Measurements from ENCODE around the gene PRRT3. TPM values are rescaled to one million over a fixed set of nuclear protein-coding genes. Genes with fewer than 3 reads are reported as not detected.
"Not testable (repeated sequence)": the region's sequence is repeated elsewhere in the genome, so short reads cannot be mapped to it uniquely, and the experiment has no call there.

Gene PRRT3
- total and polyA plus RNA-seq, 10 donors, result 0.65 to 2.4 (median 1.8) TPM

- no peak for DNase-seq
- 93 to 97% (median 94%) methylated on average over 10 of the region's 10 CpGs for WGBS, 5 donors
- intact Hi-C loops (cut with DNase I; ENCODE audit: low total_unique reads), result no loop called here
Observed at GRCh38 chr3:9940746-9941145, 11.5 kb downstream of the PRRT3 start.

GRCh38 chr3:9939906-9940305, 12.3 kb downstream of the PRRT3 start:
- intact Hi-C loops (cut with DNase I; ENCODE audit: low total_unique reads), result not testable (repeated sequence)

More at GRCh38 chr3:9940746-9941145, 11.5 kb downstream of the PRRT3 start:
- peaks cover 4 to 19% (median 9%) of the 10 kb centered on the region in 6 donors for H3K4me1 ChIP-seq
- H3K27ac ChIP-seq, result no peak overlapping the region
- peaks cover 0 to 80% (median 28%) of the 10 kb centered on the region in 6 donors for H3K36me3 ChIP-seq
- no peak overlapping the region for H3K4me3 ChIP-seq
- H3K27me3 ChIP-seq (replicated peaks in 1 of 7), result no peaks in the 10 kb centered on the region
- TF ChIP-seq CTCF (IDR thresholded peaks at IDR 0.05 in 8 of 11, conservative IDR thresholded peaks at IDR 0.05 in 3 of 11) (no peak), POLR2AphosphoS5 (IDR thresholded peaks at IDR 0.05) (peak in 1 of 3 donors; percentile 12), POLR2A (IDR thresholded peaks at IDR 0.05) (no peak)
- no peaks in the 10 kb centered on the region for H3K9me3 ChIP-seq

GRCh38 chr3:9938966-9939365, 13.2 kb downstream of the PRRT3 start:
- peaks cover 18 to 31% (median 25%) of the 10 kb centered on the region in 6 donors for H3K4me1 ChIP-seq
- peaks cover 0 to 72% (median 26%) of the 10 kb centered on the region in 6 donors for H3K36me3 ChIP-seq
- H3K27ac ChIP-seq, result no peak overlapping the region
- no peak overlapping the region for H3K4me3 ChIP-seq
- no peaks in the 10 kb centered on the region for H3K27me3 ChIP-seq (replicated peaks in 1 of 7)
- intact Hi-C loops (cut with DNase I; ENCODE audit: low total_unique reads), result no loop called here
- TF ChIP-seq POLR2AphosphoS5 (IDR thresholded peaks at IDR 0.05) (no peak), CTCF (IDR thresholded peaks at IDR 0.05 in 8 of 11, conservative IDR thresholded peaks at IDR 0.05 in 3 of 11) (no peak), POLR2A (IDR thresholded peaks at IDR 0.05) (no peak)
- DNase-seq, result no peak
- WGBS, 5 donors, result 92 to 97% (median 97%) methylated on average over 2 of the region's 2 CpGs
- no peaks in the 10 kb centered on the region for H3K9me3 ChIP-seq

More at GRCh38 chr3:9939906-9940305, 12.3 kb downstream of the PRRT3 start:
- Histone ChIP-seq H3K4me1 (peaks cover 11 to 22% (median 16%) of the 10 kb centered on the region in 6 donors), H3K36me3 (peaks cover 0 to 82% (median 28%) of the 10 kb centered on the region in 6 donors)
- not testable (repeated sequence) for H3K4me3 ChIP-seq; H3K27ac ChIP-seq; DNase-seq; H3K27me3 ChIP-seq (replicated peaks in 1 of 7); H3K9me3 ChIP-seq
- WGBS, 5 donors, result 91 to 97% (median 95%) methylated on average over 5 to 32 of the region's 32 CpGs

- intact Hi-C loops (cut with DNase I; ENCODE audit: low total_unique reads), result no loop called here
- Histone ChIP-seq H3K36me3 (peaks cover 0 to 59% (median 19%) of the 10 kb centered on the region in 6 donors), H3K4me3 (no peak overlapping the region), H3K4me1 (peaks cover 18 to 38% (median 30%) of the 10 kb centered on the region in 6 donors), H3K27me3 (replicated peaks in 1 of 7) (no peaks in the 10 kb centered on the region), H3K9me3 (no peaks in the 10 kb centered on the region), H3K27ac (no peak overlapping the region)
- TF ChIP-seq POLR2A (IDR thresholded peaks at IDR 0.05) (no peak), CTCF (IDR thresholded peaks at IDR 0.05 in 8 of 11, conservative IDR thresholded peaks at IDR 0.05 in 3 of 11) (no peak), POLR2AphosphoS5 (IDR thresholded peaks at IDR 0.05) (no peak)
- DNase-seq, result no peak
- WGBS, 5 donors, result 93 to 100% (median 96%) methylated on average over 12 to 13 of the region's 13 CpGs
Observed at GRCh38 chr3:9937486-9938238, 14.5 kb downstream of the PRRT3 start.
